ENCODE results near the gene FRYL.

The FRYL gene

DNA sequence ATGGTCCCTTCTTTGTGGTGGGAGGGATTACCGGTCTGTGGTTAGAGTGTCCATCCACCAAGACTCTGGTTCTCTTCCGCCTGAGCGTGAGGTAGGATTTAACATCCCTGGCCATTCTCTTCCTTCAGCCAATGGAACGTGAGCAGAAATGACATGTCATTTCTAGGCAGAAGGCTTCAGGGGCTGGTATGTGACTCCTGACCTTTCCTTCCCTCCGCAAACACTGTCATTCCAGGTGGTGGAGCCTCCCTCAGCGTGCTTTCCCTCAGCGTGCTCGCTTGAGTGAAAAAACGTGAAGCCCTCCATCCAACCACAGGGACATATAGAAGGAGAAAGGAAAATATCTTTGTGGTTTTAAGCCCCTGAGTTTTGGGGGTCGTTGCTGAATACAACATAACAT is 330.9 kb downstream of the FRYL start:
- TF ChIP-seq, protein P1, sequence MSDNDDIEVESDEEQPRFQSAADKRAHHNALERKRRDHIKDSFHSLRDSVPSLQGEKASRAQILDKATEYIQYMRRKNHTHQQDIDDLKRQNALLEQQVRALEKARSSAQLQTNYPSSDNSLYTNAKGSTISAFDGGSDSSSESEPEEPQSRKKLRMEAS (IDR thresholded peaks at IDR 0.05), result no peak
- TF ChIP-seq EP300 (IDR thresholded peaks at IDR 0.05; ENCODE audit: borderline replicate concordance) (no peak), NFIC (IDR thresholded peaks at IDR 0.05) (no peak), USF1 (IDR thresholded peaks at IDR 0.05) (no peak), TCF12 (IDR thresholded peaks at IDR 0.05; ENCODE audit: low read depth) (no peak), TEAD4 (IDR thresholded peaks at IDR 0.05) (no peak), CEBPB (IDR thresholded peaks at IDR 0.05) (no peak), TAF1 (IDR thresholded peaks at IDR 0.05; ENCODE audit: low read depth) (no peak), REST (IDR thresholded peaks at IDR 0.05; ENCODE audit: low read depth) (no peak), YY1 (IDR thresholded peaks at IDR 0.05; ENCODE audit: low read depth) (no peak), ZBTB7A (IDR thresholded peaks at IDR 0.05; ENCODE audit: low read depth) (no peak), FOXM1 (IDR thresholded peaks at IDR 0.05; ENCODE audit: borderline replicate concordance, low read depth) (no peak), EGR1 (IDR thresholded peaks at IDR 0.05) (no peak), RAD21 (IDR thresholded peaks at IDR 0.05; ENCODE audit: low read depth) (no peak)
